Measurements from ENCODE around the gene C1orf232. TPM values are rescaled to one million over a fixed set of nuclear protein-coding genes. Genes with fewer than 3 reads are reported as not detected.
A peak's percentile ranks its signal among the peaks of the same experiment; 100 is the strongest.

The C1orf232 gene
- total RNA-seq, 1 donor: not detected

DNA sequence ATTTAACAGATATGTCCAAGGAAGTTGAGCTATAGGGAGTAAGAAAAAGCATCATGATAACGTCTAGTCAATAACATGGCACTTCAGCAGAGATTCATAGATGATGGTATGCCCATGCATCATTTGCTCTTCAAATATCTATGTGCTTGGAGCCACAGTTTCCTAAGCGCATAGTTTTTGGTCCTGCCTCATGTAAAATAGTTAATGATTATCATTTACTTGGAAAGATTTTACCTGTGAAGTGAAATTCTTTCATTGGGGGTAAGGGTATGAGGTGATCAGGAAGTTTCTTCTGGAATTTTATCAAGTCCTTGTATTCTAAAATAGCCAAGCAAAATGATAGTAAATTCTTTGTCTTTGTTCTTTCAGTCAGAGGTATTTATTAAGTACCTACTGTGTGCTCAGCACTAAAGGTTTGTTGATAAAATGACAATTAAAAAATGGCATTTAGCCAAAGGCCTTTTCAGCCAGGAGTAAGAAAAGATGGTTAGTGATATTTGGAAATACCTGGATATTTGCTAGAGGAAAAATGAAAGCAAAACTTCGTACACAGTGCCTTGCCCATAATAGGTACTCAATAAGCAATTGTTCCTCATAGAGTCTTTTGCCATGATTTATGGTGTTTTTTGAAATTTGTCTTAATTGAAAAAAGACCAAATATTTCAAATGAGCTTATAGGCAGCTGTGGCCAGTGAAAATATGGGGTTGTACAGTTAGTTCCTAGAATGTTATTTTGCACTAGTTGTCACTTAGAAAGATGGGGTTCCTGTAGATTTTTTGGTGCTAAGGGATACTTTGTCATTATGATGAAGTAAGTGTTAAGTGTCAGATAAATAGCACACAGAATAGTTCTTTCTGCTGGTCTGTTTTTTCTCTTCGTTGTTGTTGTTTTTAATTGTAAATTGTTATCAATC is 44.1 kb downstream of the C1orf232 start:
- no peak overlapping the region for H3K4me3 ChIP-seq (ENCODE audit: low read depth, low read length)
- TF ChIP-seq, protein P1, sequence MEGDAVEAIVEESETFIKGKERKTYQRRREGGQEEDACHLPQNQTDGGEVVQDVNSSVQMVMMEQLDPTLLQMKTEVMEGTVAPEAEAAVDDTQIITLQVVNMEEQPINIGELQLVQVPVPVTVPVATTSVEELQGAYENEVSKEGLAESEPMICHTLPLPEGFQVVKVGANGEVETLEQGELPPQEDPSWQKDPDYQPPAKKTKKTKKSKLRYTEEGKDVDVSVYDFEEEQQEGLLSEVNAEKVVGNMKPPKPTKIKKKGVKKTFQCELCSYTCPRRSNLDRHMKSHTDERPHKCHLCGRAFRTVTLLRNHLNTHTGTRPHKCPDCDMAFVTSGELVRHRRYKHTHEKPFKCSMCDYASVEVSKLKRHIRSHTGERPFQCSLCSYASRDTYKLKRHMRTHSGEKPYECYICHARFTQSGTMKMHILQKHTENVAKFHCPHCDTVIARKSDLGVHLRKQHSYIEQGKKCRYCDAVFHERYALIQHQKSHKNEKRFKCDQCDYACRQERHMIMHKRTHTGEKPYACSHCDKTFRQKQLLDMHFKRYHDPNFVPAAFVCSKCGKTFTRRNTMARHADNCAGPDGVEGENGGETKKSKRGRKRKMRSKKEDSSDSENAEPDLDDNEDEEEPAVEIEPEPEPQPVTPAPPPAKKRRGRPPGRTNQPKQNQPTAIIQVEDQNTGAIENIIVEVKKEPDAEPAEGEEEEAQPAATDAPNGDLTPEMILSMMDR (IDR thresholded peaks at IDR 0.05; ENCODE audit: insufficient read depth, low read depth, low read length): no peak
- no peak for DNase-seq (ENCODE audit: low read depth)

DNA sequence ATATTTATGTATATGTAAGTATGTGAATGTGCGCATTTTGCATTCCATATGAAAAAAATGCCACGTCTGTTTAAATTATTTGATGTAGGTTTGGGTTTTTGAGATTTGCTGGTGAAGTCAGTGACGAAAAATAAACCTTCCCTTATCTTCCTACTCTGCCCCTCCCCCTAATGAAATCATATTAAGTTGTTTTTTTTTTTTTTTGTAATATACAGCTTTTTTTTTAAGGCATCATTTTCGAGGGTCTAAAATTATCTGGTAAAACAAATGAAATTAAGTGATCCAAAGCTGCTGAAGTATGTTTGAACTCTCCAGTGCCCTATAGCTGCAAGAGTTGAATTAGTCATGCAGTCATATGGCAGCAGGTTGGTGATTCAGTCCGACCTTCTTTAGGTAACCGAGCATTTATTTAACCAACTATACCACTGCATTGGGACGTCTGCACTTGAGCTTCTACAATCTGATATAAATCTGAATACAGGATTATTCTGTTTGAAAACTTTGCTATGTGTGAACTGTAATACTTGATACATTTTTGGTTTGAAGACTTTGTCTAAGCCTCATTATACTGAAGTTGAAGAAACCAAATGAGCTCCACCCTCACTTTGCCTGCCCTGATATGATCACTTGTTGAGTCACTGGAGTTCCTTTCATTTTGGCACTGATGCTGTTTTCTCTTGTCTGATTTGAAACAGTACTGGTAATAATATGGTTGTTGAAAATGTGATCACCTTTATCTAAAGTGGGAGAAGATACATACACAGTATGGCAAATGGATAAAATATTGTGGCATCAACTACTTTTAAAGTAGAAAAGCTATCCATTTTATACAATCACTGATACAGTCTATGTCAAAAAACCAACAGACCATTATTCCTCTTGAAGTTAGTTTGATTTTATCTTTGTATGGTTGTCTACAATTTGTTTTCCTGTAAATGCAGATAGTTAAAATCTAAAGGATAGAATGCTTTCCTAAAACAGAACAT is 45.5 kb downstream of the C1orf232 start:
- DNase-seq (ENCODE audit: low read depth): no peak
- H3K4me3 ChIP-seq (ENCODE audit: low read depth, low read length): no peak overlapping the region
- TF ChIP-seq, protein P1 (IDR thresholded peaks at IDR 0.05; ENCODE audit: insufficient read depth, low read depth, low read length): no peak

DNA sequence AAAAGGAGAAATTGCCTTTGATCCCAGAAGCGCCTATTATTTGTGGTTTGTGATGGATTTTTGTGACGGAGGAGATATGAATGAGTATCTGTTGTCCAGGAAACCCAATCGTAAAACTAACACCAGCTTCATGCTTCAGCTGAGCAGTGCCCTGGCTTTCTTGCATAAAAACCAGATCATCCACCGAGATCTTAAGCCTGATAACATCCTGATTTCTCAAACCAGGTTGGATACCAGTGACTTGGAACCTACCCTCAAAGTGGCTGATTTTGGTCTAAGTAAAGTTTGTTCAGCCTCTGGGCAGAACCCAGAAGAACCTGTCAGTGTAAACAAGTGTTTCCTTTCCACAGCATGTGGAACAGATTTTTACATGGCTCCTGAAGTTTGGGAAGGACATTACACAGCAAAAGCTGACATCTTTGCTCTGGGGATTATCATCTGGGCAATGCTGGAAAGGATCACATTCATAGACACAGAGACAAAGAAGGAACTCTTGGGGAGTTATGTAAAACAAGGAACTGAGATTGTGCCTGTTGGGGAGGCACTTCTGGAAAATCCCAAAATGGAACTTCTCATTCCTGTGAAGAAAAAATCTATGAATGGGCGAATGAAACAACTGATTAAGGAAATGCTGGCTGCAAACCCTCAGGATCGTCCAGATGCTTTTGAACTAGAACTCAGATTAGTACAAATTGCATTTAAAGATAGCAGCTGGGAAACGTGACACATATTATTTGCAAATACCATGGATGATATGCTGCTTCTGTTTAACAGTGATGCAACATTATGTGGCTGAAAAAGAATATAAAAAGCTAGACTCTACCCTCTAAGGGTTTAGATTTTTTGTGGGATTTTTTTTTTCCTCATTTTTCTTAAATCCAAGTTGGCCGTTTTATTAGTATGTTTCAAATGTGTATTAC is 46.6 kb downstream of the C1orf232 start:
- peak; percentile 67 for DNase-seq (ENCODE audit: low read depth)
- TF ChIP-seq, protein P1 (IDR thresholded peaks at IDR 0.05; ENCODE audit: insufficient read depth, low read depth, low read length): no peak

DNA sequence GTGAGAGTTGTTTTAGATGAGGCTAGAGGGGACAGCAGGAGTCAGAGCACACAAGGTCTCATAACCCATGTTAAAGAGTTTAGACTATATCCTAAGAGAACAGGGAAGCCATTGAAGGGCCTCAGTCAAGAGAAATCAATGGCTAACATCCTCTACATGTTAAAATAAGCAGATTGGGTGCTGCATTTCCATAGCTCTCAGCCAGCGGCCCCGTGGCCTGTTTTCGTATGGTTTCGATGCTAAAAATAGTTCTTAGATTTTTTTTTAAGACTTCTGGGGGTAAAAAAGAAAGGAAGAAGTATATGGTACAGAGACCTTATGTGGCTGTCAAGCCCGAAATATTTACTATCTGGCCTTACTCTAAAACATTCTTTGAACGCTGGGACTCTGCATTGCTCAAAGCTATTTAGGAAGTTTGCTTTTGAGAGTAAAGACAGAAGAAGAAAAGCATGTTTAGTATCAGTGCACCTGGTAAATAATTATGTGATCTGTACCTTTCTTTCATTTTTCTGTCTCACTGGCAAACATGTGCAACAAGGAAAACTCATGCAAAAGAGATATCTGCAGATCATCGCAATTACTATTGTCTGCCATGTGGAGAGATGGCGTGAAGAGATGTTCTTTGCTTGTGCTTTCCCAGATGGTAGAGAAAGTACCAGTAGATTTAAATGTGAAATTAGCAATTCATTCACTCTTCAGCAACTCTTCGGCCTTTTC is 48.7 kb downstream of the C1orf232 start:
- TF ChIP-seq, protein P1 (IDR thresholded peaks at IDR 0.05; ENCODE audit: insufficient read depth, low read depth, low read length): no peak
- no peak for DNase-seq (ENCODE audit: low read depth)

More for the DNA sequence above, 46.6 kb downstream of the C1orf232 start:
- no peak overlapping the region for H3K4me3 ChIP-seq (ENCODE audit: low read depth, low read length)

DNA sequence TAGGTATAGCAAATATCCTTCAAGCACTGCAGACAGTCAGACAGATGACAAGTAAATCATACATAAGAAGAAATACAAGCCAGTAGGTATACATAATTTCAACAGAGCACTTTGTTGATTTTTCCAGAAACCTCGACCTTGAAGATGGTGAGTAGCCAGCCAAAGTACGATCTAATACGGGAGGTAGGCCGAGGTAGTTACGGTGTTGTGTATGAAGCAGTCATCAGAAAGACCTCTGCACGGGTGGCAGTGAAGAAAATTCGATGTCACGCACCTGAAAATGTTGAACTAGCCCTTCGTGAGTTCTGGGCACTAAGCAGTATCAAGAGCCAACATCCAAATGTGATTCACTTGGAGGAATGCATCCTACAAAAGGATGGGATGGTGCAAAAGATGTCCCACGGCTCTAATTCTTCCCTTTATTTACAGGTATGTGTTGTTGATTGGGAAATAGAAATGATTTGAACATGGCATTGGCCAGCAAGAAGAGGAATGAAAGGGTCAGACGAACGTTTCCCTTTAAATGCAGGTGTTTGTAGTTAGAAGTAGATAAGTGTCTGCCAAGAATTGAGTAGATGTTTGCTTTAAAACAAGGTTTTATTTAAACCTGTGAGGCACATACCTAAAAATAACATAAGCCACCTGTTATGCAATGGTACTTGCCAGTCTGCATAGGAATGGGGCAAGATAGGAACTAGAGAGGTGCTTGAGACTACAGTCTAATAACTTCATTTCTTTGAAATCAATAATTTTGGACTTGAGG is 54.4 kb downstream of the C1orf232 start:
- DNase-seq (ENCODE audit: low read depth): no peak
- TF ChIP-seq, protein P1 (IDR thresholded peaks at IDR 0.05; ENCODE audit: insufficient read depth, low read depth, low read length): no peak
- no peak overlapping the region for H3K4me3 ChIP-seq (ENCODE audit: low read depth, low read length)

More for the DNA sequence above, 48.7 kb downstream of the C1orf232 start:
- no peak overlapping the region for H3K4me3 ChIP-seq (ENCODE audit: low read depth, low read length)

Other genes starting within 250 kb of the C1orf232 start
- 7.7 and 11.2 TPM in 2 replicates for gene PAFAH2, start 170.9 kb downstream of the C1orf232 start, total RNA-seq
- 3.9 and 6.0 TPM in 2 replicates for gene EXTL1, start 147.2 kb downstream of the C1orf232 start, total RNA-seq
- not detected in 2 replicates for gene SLC30A2, start 122.8 kb downstream of the C1orf232 start, total RNA-seq
- gene TRIM63, start 101.3 kb downstream of the C1orf232 start, total RNA-seq: not detected in 2 replicates
- gene PDIK1L, start 57.1 kb downstream of the C1orf232 start, total RNA-seq: 2.6 and 4.8 TPM in 2 replicates
- under 0.01 TPM in 1 of 2 replicates, not detected in the other for gene FAM110D, start 9.9 kb downstream of the C1orf232 start, total RNA-seq
- gene ZNF593, start 945 bp upstream of the C1orf232 start, total RNA-seq: 20.3 and 26.4 TPM in 2 replicates
- 0.32 TPM in 1 of 2 replicates, not detected in the other for gene ZNF593OS, start 2.9 kb upstream of the C1orf232 start, total RNA-seq
- 0.32 TPM in 1 of 2 replicates, not detected in the other for gene CNKSR1, start 8.5 kb upstream of the C1orf232 start, total RNA-seq
- not detected in 2 replicates for gene CATSPER4, start 21.6 kb upstream of the C1orf232 start, total RNA-seq
- gene CEP85, start 65.2 kb upstream of the C1orf232 start, total RNA-seq: 9.3 and 13.0 TPM in 2 replicates
- 18.1 and 26.4 TPM in 2 replicates for gene SH3BGRL3, start 111.1 kb upstream of the C1orf232 start, total RNA-seq
- 2.9 and 5.6 TPM in 2 replicates for gene UBXN11, start 137.7 kb upstream of the C1orf232 start, total RNA-seq
- gene CD52, start 149.0 kb upstream of the C1orf232 start, total RNA-seq: not detected in 2 replicates
- not detected in 2 replicates for gene CRYBG2, start 185.2 kb upstream of the C1orf232 start, total RNA-seq
- not detected in 2 replicates for gene ZNF683, start 203.8 kb upstream of the C1orf232 start, total RNA-seq
- not detected in 2 replicates for gene LIN28A, start 241.9 kb upstream of the C1orf232 start, total RNA-seq